ENCODE results near the gene CBLB.

- TF ChIP-seq CTCF (IDR thresholded peaks at IDR 0.05) (no peak), POLR2A (IDR thresholded peaks at IDR 0.05) (no peak)
These were observed 44.8 kb upstream of the CBLB start for GRCh38 chr3:105913616-105914015.
